DMS79 treated with DMSO at 0.1 percent for 48 hours (cell line): ENCODE data around the gene VPS35.
"Not testable (repeated sequence)": the region's sequence is repeated elsewhere in the genome, so short reads cannot be mapped to it uniquely, and the experiment has no call there.

Experiments
- DNase-seq: peaks from one replicate; lab custom pipeline; 2025; lab: John Stamatoyannopoulos, UW

The VPS35 gene

GRCh38 chr16:46658925-46659324 is 30.1 kb downstream of the VPS35 start:
- no peak for DNase-seq

- no peak for DNase-seq
Measured at GRCh38 chr16:46651305-46651704, 37.7 kb downstream of the VPS35 start.

- DNase-seq: no peak
Measured at GRCh38 chr16:46650254-46650623, 38.7 kb downstream of the VPS35 start.

GRCh38 chr16:46649588-46650253 is 39.3 kb downstream of the VPS35 start:
- no peak for DNase-seq

- DNase-seq: no peak
Measured at GRCh38 chr16:46648656-46649055, 40.3 kb downstream of the VPS35 start.

GRCh38 chr16:46638947-46639925 is 49.7 kb downstream of the VPS35 start:
- peak; percentile 6 for DNase-seq

- peak; percentile 1 for DNase-seq
Measured at GRCh38 chr16:46632778-46633733, 55.9 kb downstream of the VPS35 start.

- peak; percentile 1 for DNase-seq
Measured at GRCh38 chr16:46629331-46630219, 59.4 kb downstream of the VPS35 start.

- no peak for DNase-seq
Measured at GRCh38 chr16:46627746-46628145, 61.2 kb downstream of the VPS35 start.

GRCh38 chr16:46626681-46627080 is 62.3 kb downstream of the VPS35 start:
- not testable (repeated sequence) for DNase-seq

GRCh38 chr16:46624862-46625261 is 64.1 kb downstream of the VPS35 start:
- DNase-seq: not testable (repeated sequence)

GRCh38 chr16:46623707-46624106 is 65.3 kb downstream of the VPS35 start:
- DNase-seq: not testable (repeated sequence)

- DNase-seq: not testable (repeated sequence)
Measured at GRCh38 chr16:46623246-46623645, 65.7 kb downstream of the VPS35 start.

GRCh38 chr16:46621934-46622676 is 66.9 kb downstream of the VPS35 start:
- no peak for DNase-seq

- peak; percentile 25 for DNase-seq
Measured at GRCh38 chr16:46621006-46621933, 67.7 kb downstream of the VPS35 start, which contains the start of gene SHCBP1. TSS of gene SHCBP1 (minus strand) at chr16:46621379. CDS start at chr16:46621359, 20 bp downstream.

- no peak for DNase-seq
Measured at GRCh38 chr16:46620266-46621005, 68.5 kb downstream of the VPS35 start.

GRCh38 chr16:46618516-46618915 is 70.5 kb downstream of the VPS35 start:
- DNase-seq: no peak

- DNase-seq: no peak
Measured at GRCh38 chr16:46614006-46614405, 75.0 kb downstream of the VPS35 start.
